ENCODE data around the gene GRM1. TPM values are rescaled to one million over a fixed set of nuclear protein-coding genes. Genes with fewer than 3 reads are reported as not detected.

Gene GRM1
- total RNA-seq, 4 donors from 2014 or later = 0.10 TPM; not detected in 3

DNA sequence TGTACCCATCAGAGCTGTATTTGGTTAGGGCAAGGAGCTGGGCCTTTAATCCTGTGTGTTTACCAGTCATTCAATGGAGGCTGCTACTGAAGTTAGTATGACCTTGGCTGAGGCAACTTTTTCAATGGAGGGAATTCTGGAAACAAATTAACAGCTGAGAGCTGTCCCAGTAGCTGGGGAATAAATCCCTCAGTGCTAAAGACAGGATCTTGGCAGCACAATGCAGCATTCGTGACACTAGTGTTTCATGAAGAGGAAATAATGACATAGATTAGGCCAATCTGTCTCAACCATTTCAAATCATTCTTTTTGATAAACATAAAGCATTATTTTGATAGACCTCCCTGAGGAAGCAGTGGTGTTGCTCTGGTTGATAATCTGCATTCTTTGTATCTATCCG is 42.9 kb downstream of the GRM1 start:
- TF ChIP-seq, protein P1, sequence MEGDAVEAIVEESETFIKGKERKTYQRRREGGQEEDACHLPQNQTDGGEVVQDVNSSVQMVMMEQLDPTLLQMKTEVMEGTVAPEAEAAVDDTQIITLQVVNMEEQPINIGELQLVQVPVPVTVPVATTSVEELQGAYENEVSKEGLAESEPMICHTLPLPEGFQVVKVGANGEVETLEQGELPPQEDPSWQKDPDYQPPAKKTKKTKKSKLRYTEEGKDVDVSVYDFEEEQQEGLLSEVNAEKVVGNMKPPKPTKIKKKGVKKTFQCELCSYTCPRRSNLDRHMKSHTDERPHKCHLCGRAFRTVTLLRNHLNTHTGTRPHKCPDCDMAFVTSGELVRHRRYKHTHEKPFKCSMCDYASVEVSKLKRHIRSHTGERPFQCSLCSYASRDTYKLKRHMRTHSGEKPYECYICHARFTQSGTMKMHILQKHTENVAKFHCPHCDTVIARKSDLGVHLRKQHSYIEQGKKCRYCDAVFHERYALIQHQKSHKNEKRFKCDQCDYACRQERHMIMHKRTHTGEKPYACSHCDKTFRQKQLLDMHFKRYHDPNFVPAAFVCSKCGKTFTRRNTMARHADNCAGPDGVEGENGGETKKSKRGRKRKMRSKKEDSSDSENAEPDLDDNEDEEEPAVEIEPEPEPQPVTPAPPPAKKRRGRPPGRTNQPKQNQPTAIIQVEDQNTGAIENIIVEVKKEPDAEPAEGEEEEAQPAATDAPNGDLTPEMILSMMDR (IDR thresholded peaks at IDR 0.05) = no peak
- no peak for TF ChIP-seq POLR2A (IDR thresholded peaks at IDR 0.05)
- 81 to 84% methylated on average over 2 of the region's 2 CpGs for WGBS, 2 donors
- intact Hi-C loops (cut with DNase I; ENCODE audit: low total_unique reads) = no loop called here
- H3K4me3 ChIP-seq (ENCODE audit: low read depth, poor library complexity, severe bottlenecking) = no peak overlapping the region
- DNase-seq (ENCODE audit: low spot score in 2 of 2) = no peak

DNA sequence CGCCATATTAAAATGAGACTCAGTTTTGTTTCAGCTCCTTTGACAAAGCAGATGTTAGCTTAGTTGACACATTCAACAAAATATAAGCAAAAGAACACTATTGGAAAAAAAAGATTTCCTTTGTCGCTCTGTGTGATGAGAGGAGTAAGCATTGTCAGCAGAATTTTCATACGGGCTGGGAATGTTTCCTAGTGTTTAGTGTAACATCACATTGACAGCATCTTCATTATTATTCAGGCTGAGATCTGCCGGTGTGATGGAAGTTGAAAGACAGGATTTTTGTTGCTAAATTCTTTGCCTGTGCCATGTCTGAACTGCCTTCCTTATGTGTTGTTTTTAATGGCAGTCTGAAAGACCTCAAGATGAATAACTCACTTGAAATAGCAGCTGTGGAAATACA is 49.1 kb downstream of the GRM1 start:
- no peak for TF ChIP-seq POLR2A (IDR thresholded peaks at IDR 0.05)
- TF ChIP-seq, protein P1 (IDR thresholded peaks at IDR 0.05) = no peak
- intact Hi-C loops (cut with DNase I; ENCODE audit: low total_unique reads) = no loop called here
- WGBS, 2 donors = 69 to 72% methylated on average over 4 of the region's 4 CpGs
- no peak for DNase-seq (ENCODE audit: low spot score in 2 of 2)
- H3K4me3 ChIP-seq (ENCODE audit: low read depth, poor library complexity, severe bottlenecking) = no peak overlapping the region

DNA sequence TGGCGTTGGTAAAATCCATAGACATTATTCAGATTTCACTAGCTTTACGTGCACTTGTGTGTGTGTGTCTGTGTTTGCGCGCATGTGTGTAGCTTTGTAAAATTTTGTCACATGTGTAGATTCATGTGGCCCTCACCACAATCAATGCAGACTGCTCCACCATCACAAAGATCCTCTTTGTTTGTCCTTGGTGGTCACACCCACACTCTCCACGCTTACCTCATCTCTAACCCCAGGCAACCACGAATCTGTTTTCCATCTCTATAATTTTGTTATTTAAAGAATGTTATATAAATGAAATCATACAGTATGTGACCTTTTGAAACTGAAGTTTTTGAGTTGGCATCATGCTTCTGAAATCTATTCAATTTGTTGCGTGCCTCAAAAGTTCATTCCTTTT is 58.5 kb downstream of the GRM1 start:
- TF ChIP-seq, protein P1 (IDR thresholded peaks at IDR 0.05) = no peak
- no peak for TF ChIP-seq POLR2A (IDR thresholded peaks at IDR 0.05)
- intact Hi-C loops (cut with DNase I; ENCODE audit: low total_unique reads) = no loop called here
- WGBS, 2 donors = 76 to 80% methylated on average over 7 of the region's 7 CpGs
- no peak for DNase-seq (ENCODE audit: low spot score in 2 of 2)
- H3K4me3 ChIP-seq (ENCODE audit: low read depth, poor library complexity, severe bottlenecking) = no peak overlapping the region

DNA sequence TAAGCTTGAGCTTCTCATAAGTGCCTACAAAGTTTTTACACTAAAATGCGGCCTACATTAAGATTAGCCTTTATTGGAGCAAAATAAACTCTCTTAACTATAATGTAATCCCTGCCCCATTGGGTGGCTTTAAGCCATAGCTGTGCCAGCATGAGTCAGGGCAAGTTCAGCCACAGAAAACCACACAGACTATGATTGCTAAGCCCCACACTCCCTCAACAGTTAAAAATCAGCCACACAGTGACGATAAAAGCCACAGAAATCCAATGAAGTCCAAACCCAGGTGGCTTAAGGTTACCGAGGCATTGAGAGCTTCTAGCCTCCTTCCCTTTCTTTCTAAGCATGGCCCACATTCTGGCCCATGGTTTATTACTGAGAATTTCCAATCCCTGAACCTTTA is 61.6 kb downstream of the GRM1 start:
- DNase-seq (ENCODE audit: low spot score in 2 of 2) = no peak
- 70 to 79% methylated on average over 3 of the region's 3 CpGs for WGBS, 2 donors

DNA sequence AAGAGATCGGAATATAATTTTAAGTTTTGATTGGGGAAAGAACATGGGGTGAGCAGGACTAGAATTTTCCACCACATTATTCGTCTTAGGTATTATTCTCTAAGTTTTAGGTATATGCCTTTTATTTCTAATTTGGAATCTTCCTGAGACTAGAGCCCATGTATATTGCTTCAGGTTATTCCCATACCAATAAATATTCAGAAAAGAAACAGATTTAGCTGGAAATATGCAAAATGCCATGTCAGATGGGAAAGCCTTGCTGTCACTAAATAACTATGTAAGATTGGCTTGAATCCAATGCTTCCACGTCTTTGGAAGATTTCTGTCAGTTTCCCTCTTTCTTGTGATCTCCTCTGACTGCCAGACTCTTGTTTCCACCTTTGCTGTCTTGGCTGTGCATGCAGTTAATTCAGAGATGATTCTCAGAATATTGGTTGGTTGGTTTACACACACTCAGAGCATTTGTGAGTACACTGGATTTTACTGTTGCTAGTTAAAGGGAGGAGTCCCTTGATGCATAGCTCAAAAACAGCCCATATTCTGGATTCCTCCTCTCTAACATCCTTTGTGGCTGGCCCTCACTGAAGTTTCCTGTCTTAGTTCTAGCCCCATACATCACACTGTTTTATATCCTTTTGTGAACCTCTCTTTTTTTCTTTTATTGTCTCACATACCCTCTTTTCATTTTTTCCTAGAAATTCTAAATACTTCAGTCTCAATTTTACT is 64.3 kb downstream of the GRM1 start:
- 50 to 55% methylated on average over 3 of the region's 3 CpGs for WGBS, 2 donors
- intact Hi-C loops (cut with DNase I; ENCODE audit: low total_unique reads) = no loop called here
- H3K4me3 ChIP-seq (ENCODE audit: low read depth, poor library complexity, severe bottlenecking) = no peak overlapping the region
- no peak for DNase-seq (ENCODE audit: low spot score in 2 of 2)
- no peak for TF ChIP-seq POLR2A (IDR thresholded peaks at IDR 0.05)
- TF ChIP-seq, protein P1 (IDR thresholded peaks at IDR 0.05) = no peak

More for the DNA sequence above, 61.6 kb downstream of the GRM1 start:
- TF ChIP-seq, protein P1 (IDR thresholded peaks at IDR 0.05) = no peak
- no peak for TF ChIP-seq POLR2A (IDR thresholded peaks at IDR 0.05)
- intact Hi-C loops (cut with DNase I; ENCODE audit: low total_unique reads) = no loop called here
- H3K4me3 ChIP-seq (ENCODE audit: low read depth, poor library complexity, severe bottlenecking) = no peak overlapping the region

DNA sequence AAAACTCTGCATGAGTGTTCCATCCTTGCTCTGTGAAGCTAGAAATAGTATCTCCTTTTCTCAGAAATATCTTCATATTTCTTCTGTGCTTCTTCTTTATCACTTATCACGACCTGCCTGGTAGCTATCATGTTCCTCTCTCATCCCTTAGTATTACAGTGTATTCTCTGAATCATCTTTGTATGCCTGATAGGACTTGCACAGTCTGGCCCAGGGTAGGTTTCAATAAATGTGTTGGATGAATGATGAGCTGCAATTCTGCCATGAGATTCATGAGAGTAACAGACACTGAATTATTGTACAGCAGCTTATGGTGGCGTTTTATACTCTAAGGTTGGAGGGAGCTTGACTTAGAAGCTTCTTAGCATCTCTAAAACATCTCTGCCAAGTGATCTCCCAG is 66.6 kb downstream of the GRM1 start:
- H3K4me3 ChIP-seq (ENCODE audit: low read depth, poor library complexity, severe bottlenecking) = no peak overlapping the region
- 20 to 38% methylated on average over 2 of the region's 2 CpGs for WGBS, 2 donors
- DNase-seq (ENCODE audit: low spot score in 2 of 2) = no peak
- intact Hi-C loops (cut with DNase I; ENCODE audit: low total_unique reads) = no loop called here
- no peak for TF ChIP-seq POLR2A (IDR thresholded peaks at IDR 0.05)
- TF ChIP-seq, protein P1 (IDR thresholded peaks at IDR 0.05) = no peak

All from lower leg skin (tissue), 4 donors.